HCT116 (cell line): Measurements from ENCODE around the gene TMTC1. TPM values are rescaled to one million over a fixed set of nuclear protein-coding genes. Genes with fewer than 3 reads are reported as not detected.

ENCODE experiments used
- ATAC-seq: fragments of 200-7000 bp; cut with Tn5 transposase; 2 replicates; pipeline ENCODE4 v1.9.1; 2020; ENCODE audit warnings: mild to moderate bottlenecking, moderate library complexity
- BruUV-seq: library from RNA; stranded (reverse); fragments of 400-500 nt; replicated peaks from 2 replicates; lab custom pipeline; 2021; lab: Mats Ljungman, UMichigan
- CTCF ChIA-PET: fragments of 300-600 bp; sonication (Branson Sonifier 250); formaldehyde crosslinking; loops from one replicate; lab custom pipeline; 2021; ENCODE audit warnings: antibody characterized with exemption; lab: Charles Lee
- POLR2A ChIA-PET: fragments of 300-600, 350-600 bp; sonication (Branson Sonifier 250); formaldehyde crosslinking; loops from one replicate; lab custom pipeline; 2021; ENCODE audit warnings: antibody characterized with exemption; lab: Charles Lee
- RAD21 ChIA-PET, 2 experiments: fragments of 300-600 bp; sonication (Branson Sonifier 250); formaldehyde crosslinking; loops; one replicate each; lab custom pipeline; 2023; ENCODE audit warnings: low total read pairs in 2 of 2; ENCODE audit not compliant: uncharacterized antibody in 2 of 2, unreplicated experiment in 2 of 2, low non-redundant PET in 1 of 2; lab: Charles Lee
- DNase-seq: peaks from one replicate; pipeline ENCODE4 v3.0.0-alpha.2; 2010; ENCODE audit warnings: low read depth, low spot score
- H2AFZ ChIP-seq: fragments of 200-600 bp; shearing (Covaris generic), sonication (generic); 2 replicates; pipeline ENCODE4 v1.6.1; 2017; ENCODE audit warnings: low read depth, mixed run types, mixed read lengths, antibody characterized with exemption, low read length; ENCODE audit not compliant: poor library complexity, severe bottlenecking
- H3K27ac ChIP-seq: 2 replicates; pipeline ENCODE4 v1.5.1; 2012; ENCODE audit warnings: low read depth, low read length
- H3K27me3 ChIP-seq: fragments of 200-600 bp; sonication (generic); 2 replicates; pipeline ENCODE4 v1.6.1; 2016; ENCODE audit warnings: mixed run types, low read length, mixed read lengths; ENCODE audit not compliant: insufficient read depth
- H3K36me3 ChIP-seq, 2 experiments: fragments of 200-500 bp in 1 of 2; fragments of 200-600 bp in 1 of 2; sonication (Bioruptor generic) in 1 of 2; sonication (generic) in 1 of 2; 2 replicates each; pipeline versions ENCODE4 v1.5.1 to v1.6.1; 2014 to 2016; ENCODE audit warnings: low read length in 2 of 2, inconsistent platforms in 1 of 2, mixed read lengths in 1 of 2, mixed run types in 1 of 2; ENCODE audit not compliant: insufficient read depth in 2 of 2, control insufficient read depth in 1 of 2
- H3K4me1 ChIP-seq, 2 experiments: fragments of 200-600 bp in 1 of 2; sonication (generic) in 1 of 2; 2 replicates each; pipeline versions ENCODE4 v1.5.1 to v1.6.1; 2012 to 2017; ENCODE audit warnings: low read length in 2 of 2, inconsistent platforms in 1 of 2, mild to moderate bottlenecking in 1 of 2, mixed read lengths in 1 of 2, mixed run types in 1 of 2, moderate library complexity in 1 of 2; ENCODE audit not compliant: insufficient read depth in 2 of 2, control insufficient read depth in 1 of 2
- H3K4me2 ChIP-seq: fragments of 200-600 bp; sonication (generic); 2 replicates; pipeline ENCODE4 v1.6.1; 2017; ENCODE audit warnings: mixed run types, low read length, mixed read lengths
- H3K4me3 ChIP-seq, 2 experiments: fragments of 200-600 bp in 1 of 2; sonication (generic) in 1 of 2; replicated peaks in 1 of 2; 2 replicates each; pipeline ENCODE4 v1.5.1; 2011 to 2016; ENCODE audit warnings: low read length in 2 of 2, control low read depth in 1 of 2, low read depth in 1 of 2, mild to moderate bottlenecking in 1 of 2, mixed read lengths in 1 of 2, mixed run types in 1 of 2
- H3K79me2 ChIP-seq: fragments of 200-600 bp; sonication (generic); 2 replicates; pipeline ENCODE4 v1.6.1; 2017; ENCODE audit warnings: mild to moderate bottlenecking, mixed run types, low read length, moderate library complexity, mixed read lengths; ENCODE audit not compliant: insufficient read depth
- H3K9ac ChIP-seq: fragments of 200-600 bp; sonication (generic); 2 replicates; pipeline ENCODE4 v1.6.1; 2016; ENCODE audit warnings: low read length, mixed read lengths
- H3K9me2 ChIP-seq: fragments of 200-600 bp; sonication (generic), shearing (Covaris generic); 2 replicates; pipeline ENCODE4 v1.6.1; 2017; ENCODE audit warnings: mixed run types, mild to moderate bottlenecking, moderate library complexity; ENCODE audit not compliant: insufficient read depth
- H3K9me3 ChIP-seq, 2 experiments: fragments of 200-500 bp in 1 of 2; fragments of 200-600 bp in 1 of 2; sonication (Bioruptor generic) in 1 of 2; sonication (generic) in 1 of 2; 2 replicates each; pipeline ENCODE4 v1.6.1; 2014 to 2017; ENCODE audit warnings: low read length in 2 of 2, mixed read lengths in 2 of 2, inconsistent platforms in 1 of 2, low read depth in 1 of 2, mild to moderate bottlenecking in 1 of 2, mixed run types in 1 of 2, moderate library complexity in 1 of 2; ENCODE audit not compliant: control insufficient read depth in 1 of 2, insufficient read depth in 1 of 2
- H4K20me1 ChIP-seq: fragments of 200-600 bp; sonication (generic), shearing (Covaris generic); 2 replicates; pipeline ENCODE4 v1.6.1; 2017; ENCODE audit warnings: mixed run types, mild to moderate bottlenecking, moderate library complexity; ENCODE audit not compliant: insufficient read depth
- CBX3 ChIP-seq: IDR thresholded peaks from 2 replicates; pipeline ENCODE4 v1.6.1; 2012; ENCODE audit warnings: low read depth
- CEBPB ChIP-seq: IDR thresholded peaks from 2 replicates; pipeline ENCODE4 v1.6.1; 2012; ENCODE audit warnings: low read depth
- CTCF ChIP-seq, 3 experiments: fragments of 200-600 bp in 1 of 3; sonication (generic) in 1 of 3; IDR thresholded peaks in 2 of 3; conservative IDR thresholded peaks in 1 of 3; 2 replicates each; pipeline ENCODE4 v1.5.1; 2012 to 2017; ENCODE audit warnings: low read depth in 2 of 3, low read length in 2 of 3, antibody characterized with exemption in 1 of 3, borderline replicate concordance in 1 of 3, control low read depth in 1 of 3, mild to moderate bottlenecking in 1 of 3, mixed read lengths in 1 of 3, mixed run types in 1 of 3, moderate library complexity in 1 of 3; ENCODE audit not compliant: insufficient read depth in 1 of 3
- ELF1 ChIP-seq: IDR thresholded peaks from 2 replicates; pipeline ENCODE4 v1.6.1; 2012; ENCODE audit warnings: low read depth, borderline replicate concordance
- EZH2 ChIP-seq: fragments of 200-600 bp; sonication (generic); IDR thresholded peaks from 2 replicates; pipeline ENCODE4 v1.6.1; 2017; ENCODE audit warnings: antibody characterized with exemption, mixed run types
- EZH2phosphoT487 ChIP-seq: fragments of 200-600 bp; IDR thresholded peaks from 2 replicates; pipeline ENCODE4 v1.6.1; 2018; ENCODE audit warnings: antibody characterized with exemption, borderline replicate concordance
- FOSL1 ChIP-seq: IDR thresholded peaks from 2 replicates; pipeline ENCODE4 v1.6.1; 2012; ENCODE audit warnings: low read depth
- POLR2A ChIP-seq: IDR thresholded peaks from 2 replicates; pipeline ENCODE4 v1.7.0; 2011; ENCODE audit warnings: borderline replicate concordance; ENCODE audit not compliant: insufficient read depth, insufficient read length; ENCODE audit errors: extremely low read depth
- POLR2AphosphoS5 ChIP-seq: IDR thresholded peaks from 2 replicates; pipeline ENCODE4 v1.6.1; 2011; ENCODE audit warnings: mild to moderate bottlenecking, low read depth, low read length, moderate library complexity
- REST ChIP-seq: IDR thresholded peaks from 2 replicates; pipeline ENCODE4 v1.6.1; 2012; ENCODE audit warnings: low read depth
- SIN3A ChIP-seq: IDR thresholded peaks from 2 replicates; pipeline ENCODE4 v1.6.1; 2012; ENCODE audit warnings: low read depth
- SP1 ChIP-seq: IDR thresholded peaks from 2 replicates; pipeline ENCODE4 v1.6.1; 2012; ENCODE audit warnings: low read depth
- TCF7L2 ChIP-seq: IDR thresholded peaks from 2 replicates; pipeline ENCODE4 v1.7.0; 2011; ENCODE audit warnings: borderline replicate concordance, inconsistent platforms; ENCODE audit not compliant: insufficient read depth, insufficient read length; ENCODE audit errors: extremely low read depth
- YY1 ChIP-seq: IDR thresholded peaks from 2 replicates; pipeline ENCODE4 v1.6.1; 2011; ENCODE audit warnings: low read length, low read depth, moderate library complexity, mild to moderate bottlenecking; ENCODE audit not compliant: insufficient replicate concordance; ENCODE audit errors: extremely low read depth
- ZBTB33 ChIP-seq: IDR thresholded peaks from 2 replicates; pipeline ENCODE4 v1.6.1; 2011; ENCODE audit warnings: mild to moderate bottlenecking, low read length, moderate library complexity; ENCODE audit not compliant: insufficient replicate concordance; ENCODE audit errors: extremely low read depth
- ZNF274 ChIP-seq: fragments of 200-500 bp; sonication (Bioruptor generic); IDR thresholded peaks from 2 replicates; pipeline ENCODE4 v1.6.1; 2014; ENCODE audit warnings: mild to moderate bottlenecking, low read depth, low read length, inconsistent platforms
- intact Hi-C: fragments of 100-400 bp; cut with micrococcal nuclease; formaldehyde crosslinking; loops from 2 replicates; pipeline ENCODE4 v1.10.0; 2022
- total RNA-seq: library from RNA; stranded (reverse); gene quantifications from one replicate; pipeline ENCODE4 v1.2.1, GENCODE V29; 2021; ENCODE audit not compliant: unreplicated experiment
- TF ChIP-seq, protein P1 (sequence below): IDR thresholded peaks from 2 replicates; pipeline ENCODE4 v1.6.1; 2012

The TMTC1 gene
- total RNA-seq, 1 experiment from 2014 or later = 2.0 TPM

DNA sequence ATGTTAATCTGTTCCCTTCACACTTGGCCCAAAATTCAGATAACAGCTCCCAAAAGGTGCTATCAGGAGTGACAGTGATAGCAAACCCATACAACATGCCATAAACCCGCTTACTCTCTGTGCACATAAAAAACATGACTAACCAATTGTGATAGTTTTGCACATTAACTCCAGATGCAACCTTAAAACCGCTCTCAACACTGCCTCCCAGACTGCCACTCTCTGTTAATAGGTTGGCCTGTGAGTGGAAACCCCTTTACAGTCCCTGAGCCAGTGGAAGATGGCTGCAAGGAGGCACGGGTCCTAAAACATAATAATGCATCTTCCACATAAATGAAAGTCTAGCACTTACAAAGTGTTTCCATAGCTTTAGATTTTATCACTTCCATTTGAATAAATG is 12.0 kb upstream of the TMTC1 start:
- POLR2A ChIA-PET = no interaction called here

More for the DNA sequence above, 12.0 kb upstream of the TMTC1 start:
- no peaks in the 10 kb centered on the region for H3K79me2 ChIP-seq
- ChIA-PET CTCF (no interaction called here), RAD21 (no interaction called here)
- H3K9me3 ChIP-seq = peaks cover 11 to 33% of the 10 kb centered on the region in 2 experiments; a peak in 2 of 4 replicates
- BruUV-seq = no TSS peak
- ATAC-seq (no peak), DNase-seq (no peak)
- no peak overlapping the region for H3K27ac ChIP-seq
- peaks cover 0 to 6% of the 10 kb centered on the region in 2 experiments; a peak in 2 of 4 replicates for H3K4me1 ChIP-seq
- no peaks in the 10 kb centered on the region for H3K36me3 ChIP-seq
- H3K27me3 ChIP-seq = no peaks in the 10 kb centered on the region
- H3K4me3 ChIP-seq = no peak overlapping the region
- TF ChIP-seq TCF7L2 (no peak), SP1 (no peak), POLR2AphosphoS5 (no peak), ZBTB33 (no peak), FOSL1 (no peak), EZH2 (no peak), YY1 (no peak), SIN3A (no peak), ZNF274 (no peak), EZH2phosphoT487 (no peak), ELF1 (no peak), CTCF (IDR thresholded peaks at IDR 0.05 in 2 of 3, conservative IDR thresholded peaks at IDR 0.05 in 1 of 3; ENCODE audit: borderline replicate concordance in 1 of 3, insufficient read depth in 1 of 3, low read depth in 2 of 3, low read length in 2 of 3) (no peak), CBX3 (no peak), REST (no peak), CEBPB (no peak), POLR2A (no peak)
- TF ChIP-seq, protein P1, sequence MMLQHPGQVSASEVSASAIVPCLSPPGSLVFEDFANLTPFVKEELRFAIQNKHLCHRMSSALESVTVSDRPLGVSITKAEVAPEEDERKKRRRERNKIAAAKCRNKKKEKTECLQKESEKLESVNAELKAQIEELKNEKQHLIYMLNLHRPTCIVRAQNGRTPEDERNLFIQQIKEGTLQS = no peak
- H3K9ac ChIP-seq = no peak overlapping the region
- no peaks in the 10 kb centered on the region for H4K20me1 ChIP-seq
- no peaks in the 10 kb centered on the region for H3K9me2 ChIP-seq
- intact Hi-C loops = no loop called here
- no peak overlapping the region for H3K4me2 ChIP-seq
- no peak overlapping the region for H2AFZ ChIP-seq
